Measurements from ENCODE around the gene WDR62.
"Not testable (repeated sequence)": the region's sequence is repeated elsewhere in the genome, so short reads cannot be mapped to it uniquely, and the experiment has no call there.

WDR62 gene

GRCh38 chr19:36040495-36040894, 14.2 kb upstream of the WDR62 start:
- no peak for DNase-seq

GRCh38 chr19:36041092-36041491, 13.6 kb upstream of the WDR62 start:
- DNase-seq, result not testable (repeated sequence)

GRCh38 chr19:36041831-36042230, 12.9 kb upstream of the WDR62 start:
- no peak for DNase-seq

- DNase-seq, result no peak
These were observed 10.7 kb upstream of the WDR62 start for GRCh38 chr19:36043952-36044351.

- no peak for DNase-seq
These were observed 8.2 kb upstream of the WDR62 start for GRCh38 chr19:36046443-36047050.

- DNase-seq, result no peak
These were observed 6.9 kb upstream of the WDR62 start for GRCh38 chr19:36047835-36048234.

- DNase-seq, result no peak
These were observed 5.5 kb upstream of the WDR62 start for GRCh38 chr19:36049080-36049698.

- no peak for DNase-seq
These were observed 3.5 kb upstream of the WDR62 start for GRCh38 chr19:36051236-36051635.

GRCh38 chr19:36051637-36052036, 3.1 kb upstream of the WDR62 start:
- DNase-seq, result no peak

GRCh38 chr19:36054119-36054732, 471 bp upstream of the WDR62 start, which contains the start of gene THAP8:
Gene THAP8 (minus strand): TSS chr19:36054285. CDS start chr19:36054217, 68 bp downstream.
- DNase-seq, result peak; percentile 99

GRCh38 chr19:36058481-36059179, 3.9 kb downstream of the WDR62 start:
- no peak for DNase-seq

GRCh38 chr19:36059180-36059910, 4.6 kb downstream of the WDR62 start:
- DNase-seq, result no peak

- DNase-seq, result peak; percentile 23
These were observed 5.7 kb downstream of the WDR62 start for GRCh38 chr19:36060430-36060829.

- DNase-seq, result no peak
These were observed 6.7 kb downstream of the WDR62 start for GRCh38 chr19:36061367-36061766.

GRCh38 chr19:36064826-36065225, 10.1 kb downstream of the WDR62 start:
- DNase-seq, result no peak

GRCh38 chr19:36067681-36068080, 13.0 kb downstream of the WDR62 start:
- no peak for DNase-seq

- DNase-seq, result not testable (repeated sequence)
These were observed 14.3 kb downstream of the WDR62 start for GRCh38 chr19:36068810-36069499.

GRCh38 chr19:36072081-36072480, 17.4 kb downstream of the WDR62 start:
- DNase-seq, result no peak

- DNase-seq, result no peak
These were observed 18.6 kb downstream of the WDR62 start for GRCh38 chr19:36073121-36073876.

GRCh38 chr19:36079389-36079945, 24.8 kb downstream of the WDR62 start:
- no peak for DNase-seq

- no peak for DNase-seq
These were observed 26.7 kb downstream of the WDR62 start for GRCh38 chr19:36081385-36081784.

All from activated T-cell treated with anti-CD3 and anti-CD28 coated beads, Interleukin-2, amount 50 U/mL, for 1 hour (primary cell).